Neural progenitor cell (in vitro differentiated cells): ENCODE results near the gene SMIM10L2A. TPM values are rescaled to one million over a fixed set of nuclear protein-coding genes. Genes with fewer than 3 reads are reported as not detected.

Experiments
- DNase-seq: peaks from one replicate; pipeline ENCODE4 v3.0.0-alpha.2; 2016; ENCODE audit warnings: low spot score
- H2AFZ ChIP-seq: fragments of 200-600 bp; sonication (generic); replicated peaks from 2 replicates; pipeline ENCODE4 v1.6.1; 2016; ENCODE audit warnings: antibody characterized with exemption
- H3F3A ChIP-seq: fragments of 200-600 bp; sonication (generic); 2 replicates; pipeline ENCODE4 v1.6.1; 2016; ENCODE audit warnings: antibody characterized with exemption, low read depth
- H3K27ac ChIP-seq: fragments of 200-600 bp; sonication (generic); 2 replicates; pipeline ENCODE4 v1.5.1; 2016; ENCODE audit warnings: mild to moderate bottlenecking
- H3K27me3 ChIP-seq: fragments of 200-600 bp; sonication (generic); 2 replicates; pipeline ENCODE4 v1.6.1; 2016; ENCODE audit warnings: mild to moderate bottlenecking, moderate library complexity
- H3K36me3 ChIP-seq: fragments of 200-600 bp; sonication (generic); 2 replicates; pipeline ENCODE4 v1.5.1; 2016
- H3K4me1 ChIP-seq: fragments of 200-600 bp; sonication (generic); 2 replicates; pipeline ENCODE4 v1.6.1; 2016; ENCODE audit warnings: mixed run types
- H3K4me2 ChIP-seq: fragments of 200-600 bp; sonication (generic); 2 replicates; pipeline ENCODE4 v1.6.1; 2016
- H3K4me3 ChIP-seq: fragments of 200-600 bp; sonication (generic); 2 replicates; pipeline ENCODE4 v1.5.1; 2016
- H3K79me2 ChIP-seq: fragments of 200-600 bp; sonication (generic); 2 replicates; pipeline ENCODE4 v1.6.1; 2016; ENCODE audit warnings: low read depth
- H3K9ac ChIP-seq: fragments of 200-600 bp; sonication (generic); 2 replicates; pipeline ENCODE4 v1.6.1; 2016
- H3K9me3 ChIP-seq: fragments of 200-600 bp; sonication (generic); 2 replicates; pipeline ENCODE4 v1.5.1; 2016; ENCODE audit warnings: low read depth
- H4K20me1 ChIP-seq: fragments of 200-600 bp; sonication (generic); 2 replicates; pipeline ENCODE4 v1.6.1; 2016; ENCODE audit warnings: low read depth
- H3K27ac Mint-ChIP-seq: 3 replicates; pipeline ENCODE4 v1.8.0; 2021; ENCODE audit warnings: mixed read lengths
- H3K27me3 Mint-ChIP-seq: 2 replicates; pipeline ENCODE4 v1.8.0; 2022; ENCODE audit warnings: low read depth, mild to moderate bottlenecking, inconsistent platforms, moderate library complexity, mixed read lengths; ENCODE audit not compliant: insufficient read depth
- H3K36me3 Mint-ChIP-seq: 3 replicates; pipeline ENCODE4 v1.8.0; 2021; ENCODE audit warnings: mixed read lengths
- H3K4me1 Mint-ChIP-seq: 3 replicates; pipeline ENCODE4 v1.8.0; 2021; ENCODE audit warnings: mixed read lengths
- H3K4me3 Mint-ChIP-seq: 3 replicates; pipeline ENCODE4 v1.8.0; 2021; ENCODE audit warnings: mild to moderate bottlenecking, moderate library complexity, mixed read lengths
- H3K9me3 Mint-ChIP-seq: 3 replicates; pipeline ENCODE4 v1.8.0; 2020; ENCODE audit warnings: mixed read lengths
- EZH2 ChIP-seq: fragments of 200-600 bp; sonication (generic); IDR thresholded peaks from 2 replicates; pipeline ENCODE4 v1.6.1; 2017; ENCODE audit warnings: antibody characterized with exemption, mild to moderate bottlenecking, moderate library complexity
- EZH2phosphoT487 ChIP-seq: fragments of 200-600 bp; sonication (generic); IDR thresholded peaks from 2 replicates; pipeline ENCODE4 v1.6.1; 2017; ENCODE audit warnings: antibody characterized with exemption
- total RNA-seq: library from RNA; depleted of rRNA; stranded (reverse); fragments of >200 nt; gene quantifications from 2 replicates; pipeline ENCODE4 v1.2.3, GENCODE V29; 2015; ENCODE audit warnings: low replicate concordance
- TF ChIP-seq, protein P1 (sequence below): fragments of 200-600 bp; sonication (generic); IDR thresholded peaks from 2 replicates; pipeline ENCODE4 v1.5.1; 2017; ENCODE audit warnings: antibody characterized with exemption, mild to moderate bottlenecking

SMIM10L2A gene
- total RNA-seq, 1 donor from 2014 or later, result 1.9 TPM

DNA sequence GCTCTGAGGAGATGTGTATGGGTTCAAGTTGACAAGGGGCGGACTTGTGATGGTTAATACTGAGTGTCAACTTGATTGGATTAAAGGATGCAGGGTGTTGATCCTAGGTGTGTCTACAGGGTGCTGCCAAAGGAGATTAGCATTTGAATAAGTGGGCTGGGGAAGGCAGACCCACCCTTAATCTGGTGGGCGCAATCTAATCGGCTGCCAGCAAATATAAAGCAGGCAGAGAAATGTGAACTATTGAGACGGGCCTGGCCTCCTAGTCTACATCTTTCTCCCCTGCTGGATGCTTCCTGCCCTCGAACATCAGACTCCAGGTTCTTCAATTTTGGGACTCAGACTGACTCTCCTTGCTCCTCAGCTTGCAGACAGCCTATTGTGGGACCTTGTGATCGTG lies 26.7 kb upstream of the SMIM10L2A start:
- H3K9me3 ChIP-seq, result no peaks in the 10 kb centered on the region
- H3K4me1 Mint-ChIP-seq, result no peaks in the 10 kb centered on the region

GRCh38 chrX:135396109-135396508 lies 25.6 kb upstream of the SMIM10L2A start:
- Histone ChIP-seq H3K27me3 (no peaks in the 10 kb centered on the region), H3K4me3 (no peak overlapping the region), H3K79me2 (no peaks in the 10 kb centered on the region), H3K4me2 (no peak overlapping the region), H4K20me1 (no peaks in the 10 kb centered on the region), H3K36me3 (no peaks in the 10 kb centered on the region), H3K27ac (no peak overlapping the region), H2AFZ (no peak overlapping the region), H3F3A (no peaks in the 10 kb centered on the region), H3K9me3 (no peaks in the 10 kb centered on the region), H3K4me1 (no peaks in the 10 kb centered on the region), H3K9ac (no peak overlapping the region)
- Mint-ChIP-seq H3K27ac (no peak overlapping the region), H3K9me3 (peaks cover 2% of the 10 kb centered on the region), H3K4me3 (no peak overlapping the region), H3K4me1 (no peaks in the 10 kb centered on the region), H3K27me3 (peaks cover 4% of the 10 kb centered on the region), H3K36me3 (no peaks in the 10 kb centered on the region)
- TF ChIP-seq, protein P1, sequence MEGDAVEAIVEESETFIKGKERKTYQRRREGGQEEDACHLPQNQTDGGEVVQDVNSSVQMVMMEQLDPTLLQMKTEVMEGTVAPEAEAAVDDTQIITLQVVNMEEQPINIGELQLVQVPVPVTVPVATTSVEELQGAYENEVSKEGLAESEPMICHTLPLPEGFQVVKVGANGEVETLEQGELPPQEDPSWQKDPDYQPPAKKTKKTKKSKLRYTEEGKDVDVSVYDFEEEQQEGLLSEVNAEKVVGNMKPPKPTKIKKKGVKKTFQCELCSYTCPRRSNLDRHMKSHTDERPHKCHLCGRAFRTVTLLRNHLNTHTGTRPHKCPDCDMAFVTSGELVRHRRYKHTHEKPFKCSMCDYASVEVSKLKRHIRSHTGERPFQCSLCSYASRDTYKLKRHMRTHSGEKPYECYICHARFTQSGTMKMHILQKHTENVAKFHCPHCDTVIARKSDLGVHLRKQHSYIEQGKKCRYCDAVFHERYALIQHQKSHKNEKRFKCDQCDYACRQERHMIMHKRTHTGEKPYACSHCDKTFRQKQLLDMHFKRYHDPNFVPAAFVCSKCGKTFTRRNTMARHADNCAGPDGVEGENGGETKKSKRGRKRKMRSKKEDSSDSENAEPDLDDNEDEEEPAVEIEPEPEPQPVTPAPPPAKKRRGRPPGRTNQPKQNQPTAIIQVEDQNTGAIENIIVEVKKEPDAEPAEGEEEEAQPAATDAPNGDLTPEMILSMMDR, result no peak
- TF ChIP-seq EZH2 (no peak), EZH2phosphoT487 (no peak)
- DNase-seq, result no peak

More for the DNA sequence above, 26.7 kb upstream of the SMIM10L2A start:
- Histone ChIP-seq H3K9ac (no peak overlapping the region), H3F3A (no peaks in the 10 kb centered on the region), H3K4me2 (no peak overlapping the region), H2AFZ (no peak overlapping the region), H3K36me3 (no peaks in the 10 kb centered on the region), H4K20me1 (no peaks in the 10 kb centered on the region), H3K79me2 (no peaks in the 10 kb centered on the region), H3K27me3 (no peaks in the 10 kb centered on the region), H3K4me1 (no peaks in the 10 kb centered on the region), H3K4me3 (no peak overlapping the region), H3K27ac (no peak overlapping the region)
- Mint-ChIP-seq H3K9me3 (peaks cover 2% of the 10 kb centered on the region), H3K27ac (no peak overlapping the region), H3K27me3 (peaks cover 4% of the 10 kb centered on the region), H3K4me3 (no peak overlapping the region), H3K36me3 (no peaks in the 10 kb centered on the region)
- no peak for DNase-seq
- TF ChIP-seq EZH2, result no peak
- no peak for TF ChIP-seq EZH2phosphoT487
- TF ChIP-seq, protein P1, result no peak

- H3K4me3 ChIP-seq, result no peak overlapping the region
- Mint-ChIP-seq H3K4me3 (no peak overlapping the region), H3K4me1 (no peaks in the 10 kb centered on the region), H3K9me3 (peaks cover 2% of the 10 kb centered on the region), H3K27ac (no peak overlapping the region), H3K27me3 (peaks cover 4% of the 10 kb centered on the region), H3K36me3 (no peaks in the 10 kb centered on the region)
- H3K79me2 ChIP-seq, result no peaks in the 10 kb centered on the region
- TF ChIP-seq EZH2phosphoT487 (no peak), EZH2 (no peak)
- TF ChIP-seq, protein P1, result no peak
- no peaks in the 10 kb centered on the region for H4K20me1 ChIP-seq
- H3K36me3 ChIP-seq, result no peaks in the 10 kb centered on the region
- H3F3A ChIP-seq, result no peaks in the 10 kb centered on the region
- H3K27me3 ChIP-seq, result no peaks in the 10 kb centered on the region
- H3K27ac ChIP-seq, result no peak overlapping the region
- no peak overlapping the region for H3K9ac ChIP-seq
- H3K4me2 ChIP-seq, result no peak overlapping the region
- DNase-seq, result no peak
- H3K4me1 ChIP-seq, result no peaks in the 10 kb centered on the region
- no peak overlapping the region for H2AFZ ChIP-seq
- H3K9me3 ChIP-seq, result no peaks in the 10 kb centered on the region
These were observed 25.2 kb upstream of the SMIM10L2A start for GRCh38 chrX:135396566-135396965.
